Left lung (tissue), 10 donors: ENCODE results near the gene IGFBP4. TPM values are rescaled to one million over a fixed set of nuclear protein-coding genes. Genes with fewer than 3 reads are reported as not detected.
A peak's percentile ranks its signal among the peaks of the same experiment; 100 is the strongest.

ENCODE experiments used
- ATAC-seq: fragments of 200-7000 bp; cut with Tn5 transposase; one replicate; pipeline ENCODE4 v1.9.1; 2020; ENCODE audit warnings: moderate library complexity
- DNase-seq, 4 donors: peaks; one replicate each; pipeline ENCODE4 v3.0.0-alpha.2; 2013 to 2020
- H3K27ac ChIP-seq, 2 donors: fragments of 200-600 bp; sonication (generic) in 1 of 2; one replicate each; pipeline versions ENCODE4 v1.5.0 to v1.8.0; 2020 to 2021
- H3K27me3 ChIP-seq, 2 donors: fragments of 200-600 bp; sonication (generic) in 1 of 2; one replicate each; pipeline versions ENCODE4 v1.5.0 to v1.8.0; 2020 to 2021
- H3K36me3 ChIP-seq, 2 donors: fragments of 200-600 bp; sonication (generic) in 1 of 2; one replicate each; pipeline versions ENCODE4 v1.5.0 to v1.8.0; 2020 to 2021
- H3K4me1 ChIP-seq, 2 donors: fragments of 200-600 bp; one replicate each; pipeline ENCODE4 v1.8.0; 2021
- H3K4me3 ChIP-seq, 2 donors: fragments of 200-600 bp; sonication (generic) in 1 of 2; one replicate each; pipeline versions ENCODE4 v1.5.0 to v1.8.0; 2020 to 2021; ENCODE audit warnings: mild to moderate bottlenecking in 1 of 2
- H3K9me3 ChIP-seq, 2 donors: fragments of 200-600 bp; sonication (generic) in 1 of 2; one replicate each; pipeline versions ENCODE4 v1.5.0 to v1.8.0; 2020 to 2021
- intact Hi-C, 2 donors: fragments of 100-400 bp; cut with DNase I; formaldehyde crosslinking; loops; one replicate each; pipeline versions ENCODE4 v1.11.2 to v1.14.2; 2022
- polyA plus RNA-seq, 6 donors: library from polyadenylated mRNA; unstranded; fragments of 120-200 nt; gene quantifications; one replicate each; pipeline ENCODE4 v1.2.1, GENCODE V29; 2013; ENCODE audit not compliant: insufficient read length in 6 of 6
- total RNA-seq, 2 donors: library from RNA; stranded (reverse); fragmentation: NEBNext Ultra II Directional; extraction: Animal tissue kit (Norgen Biotek cat#: 25700); gene quantifications; one replicate each; pipeline ENCODE4 v1.2.1, GENCODE V29; 2021
- TF ChIP-seq, protein P1 (sequence below), 2 donors: fragments of 200-600 bp; sonication (generic) in 1 of 2; IDR thresholded peaks; one replicate each; pipeline versions ENCODE4 v1.5.0 to v1.8.0; 2021; ENCODE audit warnings: antibody characterized with exemption in 2 of 2
- donor health status: DM: no; HTN: yes; CAD: no.
- donor health status: DM: no; HTN: no; CAD: no.

Gene IGFBP4
- total and polyA plus RNA-seq, 8 donors, result 207 to 407 (median 240) TPM

DNA sequence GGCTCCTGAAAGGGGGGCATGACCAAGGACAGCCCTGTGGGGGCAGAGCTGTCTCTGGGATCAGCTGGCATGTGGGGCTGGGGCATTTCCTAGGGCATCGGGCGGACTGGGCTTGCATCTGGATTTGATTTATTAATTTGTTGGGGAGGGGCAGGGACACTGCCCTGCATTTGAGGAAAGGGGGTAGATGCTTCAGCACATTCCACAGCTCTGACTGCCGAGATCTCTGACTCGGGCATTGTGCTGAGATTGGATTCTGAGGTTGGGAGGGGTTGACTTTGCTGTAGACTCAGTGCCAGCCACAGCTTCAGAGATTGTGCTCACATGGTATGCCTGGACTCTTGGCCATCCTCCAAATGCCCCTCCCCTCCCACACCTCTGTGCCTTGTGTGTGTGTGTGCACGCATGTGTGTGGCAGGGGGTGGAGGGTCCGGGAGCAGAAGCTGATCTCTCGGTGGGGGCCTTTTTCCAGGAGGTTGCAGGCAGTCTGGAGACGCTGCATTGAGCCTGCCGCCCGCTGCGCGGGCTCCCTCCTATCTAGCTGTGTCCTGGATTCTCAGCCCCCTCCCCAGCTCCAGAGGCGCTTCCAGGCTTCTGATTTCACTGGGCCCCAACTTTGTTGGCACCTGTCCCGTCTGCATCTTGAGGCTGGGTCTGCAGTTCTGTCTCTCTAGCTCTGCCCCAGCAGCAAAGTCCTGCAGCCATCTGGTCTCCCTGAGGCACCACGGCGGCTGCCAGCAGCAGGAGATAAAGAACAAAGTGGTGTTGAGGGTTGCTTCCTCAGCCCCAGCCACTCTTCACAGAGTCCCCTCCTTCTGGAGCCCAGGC, 14.9 kb downstream of the IGFBP4 start:
- peak; percentile 9 for ATAC-seq
- H3K36me3 ChIP-seq, result peaks cover 3 to 44% of the 10 kb centered on the region in 2 donors
- TF ChIP-seq, protein P1, sequence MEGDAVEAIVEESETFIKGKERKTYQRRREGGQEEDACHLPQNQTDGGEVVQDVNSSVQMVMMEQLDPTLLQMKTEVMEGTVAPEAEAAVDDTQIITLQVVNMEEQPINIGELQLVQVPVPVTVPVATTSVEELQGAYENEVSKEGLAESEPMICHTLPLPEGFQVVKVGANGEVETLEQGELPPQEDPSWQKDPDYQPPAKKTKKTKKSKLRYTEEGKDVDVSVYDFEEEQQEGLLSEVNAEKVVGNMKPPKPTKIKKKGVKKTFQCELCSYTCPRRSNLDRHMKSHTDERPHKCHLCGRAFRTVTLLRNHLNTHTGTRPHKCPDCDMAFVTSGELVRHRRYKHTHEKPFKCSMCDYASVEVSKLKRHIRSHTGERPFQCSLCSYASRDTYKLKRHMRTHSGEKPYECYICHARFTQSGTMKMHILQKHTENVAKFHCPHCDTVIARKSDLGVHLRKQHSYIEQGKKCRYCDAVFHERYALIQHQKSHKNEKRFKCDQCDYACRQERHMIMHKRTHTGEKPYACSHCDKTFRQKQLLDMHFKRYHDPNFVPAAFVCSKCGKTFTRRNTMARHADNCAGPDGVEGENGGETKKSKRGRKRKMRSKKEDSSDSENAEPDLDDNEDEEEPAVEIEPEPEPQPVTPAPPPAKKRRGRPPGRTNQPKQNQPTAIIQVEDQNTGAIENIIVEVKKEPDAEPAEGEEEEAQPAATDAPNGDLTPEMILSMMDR (IDR thresholded peaks at IDR 0.05), result no peak

DNA sequence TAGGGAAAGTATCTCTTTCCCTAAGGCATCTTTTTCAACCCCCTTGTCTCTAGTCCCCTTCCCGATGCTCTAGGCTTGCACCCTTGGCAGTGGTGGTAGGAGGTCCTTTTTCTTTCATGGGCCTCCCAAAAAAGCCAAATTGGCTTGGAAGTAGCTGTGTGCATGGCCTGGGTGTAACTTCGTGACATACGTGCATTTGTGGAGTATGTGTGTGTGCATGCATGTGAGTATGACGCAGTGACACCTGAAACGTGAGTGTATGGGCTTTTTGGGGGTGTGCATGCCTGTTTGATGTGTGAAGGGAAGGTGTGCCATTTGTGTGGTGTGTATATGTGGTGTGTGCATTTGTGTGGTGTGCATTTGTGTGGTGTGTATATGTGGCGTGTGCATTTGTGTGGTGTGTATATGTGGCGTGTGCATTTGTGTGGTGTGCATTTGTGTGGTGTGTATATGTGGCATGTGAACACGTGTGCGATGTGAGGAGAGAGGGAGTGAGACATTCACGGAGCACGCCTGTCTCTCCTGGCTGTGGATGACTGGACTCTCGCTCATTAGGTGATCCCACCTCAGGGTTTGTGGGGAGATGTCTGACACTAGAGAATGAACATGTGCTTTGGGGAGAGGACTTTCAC, 15.7 kb downstream of the IGFBP4 start:
- H3K9me3 ChIP-seq, result no peaks in the 10 kb centered on the region
- no peak for DNase-seq
- intact Hi-C loops, result no loop called here
- ATAC-seq, result no peak
- H3K36me3 ChIP-seq, result peaks cover 3 to 36% of the 10 kb centered on the region in 2 donors
- H3K4me1 ChIP-seq, result peaks cover 7 to 13% of the 10 kb centered on the region in 2 donors
- TF ChIP-seq, protein P1 (IDR thresholded peaks at IDR 0.05), result no peak
- no peaks in the 10 kb centered on the region for H3K27me3 ChIP-seq
- no peak overlapping the region for H3K4me3 ChIP-seq
- no peak overlapping the region for H3K27ac ChIP-seq

More for the DNA sequence above, 14.9 kb downstream of the IGFBP4 start:
- Histone ChIP-seq H3K27me3 (no peaks in the 10 kb centered on the region), H3K27ac (peak overlapping the region in 1 of 2 donors; percentile 7), H3K4me1 (peaks cover 13 to 14% of the 10 kb centered on the region in 2 donors), H3K4me3 (no peak overlapping the region), H3K9me3 (no peaks in the 10 kb centered on the region)
- intact Hi-C loops, result no loop called here
- DNase-seq, result peak in 1 of 4 donors; percentile 75

DNA sequence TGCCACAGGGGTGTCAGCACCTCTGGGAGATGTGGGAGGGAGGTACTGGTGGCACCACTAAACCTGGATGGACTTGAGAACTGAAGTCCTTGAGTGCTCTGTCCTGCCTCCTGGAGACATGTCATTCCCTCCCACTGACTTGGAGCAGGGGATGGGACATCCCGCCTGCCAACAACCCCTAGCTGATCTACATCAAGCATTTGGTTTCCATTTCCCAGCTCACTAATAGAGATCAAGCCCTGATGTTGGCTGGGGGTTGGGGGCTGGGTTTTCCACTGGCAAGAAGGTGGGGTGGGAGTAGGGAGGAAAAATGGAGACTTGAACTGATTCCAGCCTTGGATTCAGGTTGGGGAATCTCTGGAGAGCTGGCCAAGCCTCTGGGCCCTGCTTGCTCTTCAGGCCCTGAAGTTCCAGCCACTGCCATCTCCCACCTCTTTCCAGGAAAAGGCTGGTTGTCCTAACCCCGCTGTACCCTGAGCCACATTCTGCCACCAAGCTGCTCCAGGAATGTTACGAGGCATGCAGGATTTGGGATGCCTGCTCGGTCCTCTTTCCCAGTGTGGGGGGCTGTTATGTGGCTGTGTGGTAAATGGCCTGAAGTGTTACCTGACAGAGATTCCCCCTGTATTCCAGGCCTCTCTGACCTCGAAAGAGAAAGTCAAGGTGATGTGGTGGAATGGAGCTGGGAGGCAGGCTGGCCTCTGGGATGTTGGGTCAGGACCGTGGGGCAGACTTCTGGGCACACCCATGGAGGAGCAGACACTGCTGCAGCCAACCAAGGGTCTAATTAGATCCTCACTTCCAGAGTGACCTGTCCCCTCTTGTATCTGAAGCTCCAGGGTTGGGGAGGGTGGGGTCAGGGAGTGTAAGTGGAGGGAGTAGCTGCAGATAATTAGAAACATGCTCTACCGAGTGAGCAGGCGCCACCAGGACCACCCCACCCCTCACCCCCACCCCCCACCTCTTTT, 16.7 kb downstream of the IGFBP4 start:
- intact Hi-C loops, result no loop called here
- ATAC-seq (no peak), DNase-seq (no peak)
- no peaks in the 10 kb centered on the region for H3K27me3 ChIP-seq
- TF ChIP-seq, protein P1 (IDR thresholded peaks at IDR 0.05), result no peak
- H3K27ac ChIP-seq, result no peak overlapping the region
- no peak overlapping the region for H3K4me3 ChIP-seq
- H3K36me3 ChIP-seq, result peaks cover 3 to 26% of the 10 kb centered on the region in 2 donors
- H3K9me3 ChIP-seq, result no peaks in the 10 kb centered on the region
- peaks cover 7 to 13% of the 10 kb centered on the region in 2 donors for H3K4me1 ChIP-seq

DNA sequence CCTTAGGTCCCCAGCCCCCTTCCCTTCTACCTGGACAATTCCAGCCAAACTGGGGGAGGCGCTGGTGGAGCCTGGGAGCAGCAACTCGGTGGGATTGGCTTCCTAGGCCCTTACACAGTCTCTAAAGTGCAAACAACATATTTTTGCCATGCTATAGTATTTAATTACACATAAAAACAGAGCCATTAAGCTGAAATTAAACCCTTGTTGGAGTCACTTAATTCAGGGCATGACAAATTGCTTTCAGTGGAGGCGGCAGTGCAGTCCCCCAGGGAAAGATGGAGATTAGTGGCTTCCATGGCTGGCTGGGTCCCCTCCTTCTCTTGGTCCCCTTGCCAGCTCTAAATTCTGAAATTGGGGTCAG, 17.3 kb downstream of the IGFBP4 start:
- intact Hi-C loops, result no loop called here
- Histone ChIP-seq H3K4me1 (peaks cover 7 to 13% of the 10 kb centered on the region in 2 donors), H3K36me3 (peaks cover 2 to 20% of the 10 kb centered on the region in 2 donors), H3K27me3 (no peaks in the 10 kb centered on the region), H3K4me3 (no peak overlapping the region), H3K27ac (no peak overlapping the region), H3K9me3 (no peaks in the 10 kb centered on the region)
- ATAC-seq (no peak), DNase-seq (no peak)
- TF ChIP-seq, protein P1 (IDR thresholded peaks at IDR 0.05), result no peak
